Measurements from ENCODE around the gene MCTP2. TPM values are rescaled to one million over a fixed set of nuclear protein-coding genes. Genes with fewer than 3 reads are reported as not detected.

The MCTP2 gene
- total and polyA plus RNA-seq, 12 donors, result 0.24 to 8.3 (median 0.89) TPM

DNA sequence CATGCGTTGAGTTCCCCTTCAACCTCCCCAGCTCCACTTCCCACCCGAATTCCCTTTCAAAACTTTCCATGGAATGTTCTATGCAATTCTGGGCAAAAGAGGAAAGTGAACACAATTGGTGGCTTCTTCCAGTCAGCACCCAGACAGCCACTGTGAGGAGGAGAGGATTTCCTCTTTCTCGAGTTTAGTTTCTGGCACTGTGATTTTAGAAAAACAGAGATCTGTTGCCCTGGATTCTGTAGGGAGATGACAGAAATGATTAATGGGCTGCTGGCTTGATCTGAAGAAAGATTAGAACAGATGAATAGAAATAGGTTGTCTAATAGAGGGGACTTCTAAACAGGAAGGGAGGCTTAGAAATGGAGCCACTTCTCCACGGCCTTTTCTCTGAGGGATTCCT is 172.0 kb downstream of the MCTP2 start:
- Histone ChIP-seq H3K36me3 (peaks cover 0 to 38% (median 0%) of the 10 kb centered on the region in 9 donors), H3K27me3 (peaks cover 0 to 10% (median 4%) of the 10 kb centered on the region in 7 donors), H3K9me3 (no peaks in the 10 kb centered on the region), H3K27ac (no peak overlapping the region), H3K4me3 (no peak overlapping the region), H3K4me1 (peaks cover 0 to 13% (median 3%) of the 10 kb centered on the region in 9 donors)
- 43 to 53% methylated on average over 4 of the region's 4 CpGs for WGBS, 2 donors
- TF ChIP-seq, protein P1, sequence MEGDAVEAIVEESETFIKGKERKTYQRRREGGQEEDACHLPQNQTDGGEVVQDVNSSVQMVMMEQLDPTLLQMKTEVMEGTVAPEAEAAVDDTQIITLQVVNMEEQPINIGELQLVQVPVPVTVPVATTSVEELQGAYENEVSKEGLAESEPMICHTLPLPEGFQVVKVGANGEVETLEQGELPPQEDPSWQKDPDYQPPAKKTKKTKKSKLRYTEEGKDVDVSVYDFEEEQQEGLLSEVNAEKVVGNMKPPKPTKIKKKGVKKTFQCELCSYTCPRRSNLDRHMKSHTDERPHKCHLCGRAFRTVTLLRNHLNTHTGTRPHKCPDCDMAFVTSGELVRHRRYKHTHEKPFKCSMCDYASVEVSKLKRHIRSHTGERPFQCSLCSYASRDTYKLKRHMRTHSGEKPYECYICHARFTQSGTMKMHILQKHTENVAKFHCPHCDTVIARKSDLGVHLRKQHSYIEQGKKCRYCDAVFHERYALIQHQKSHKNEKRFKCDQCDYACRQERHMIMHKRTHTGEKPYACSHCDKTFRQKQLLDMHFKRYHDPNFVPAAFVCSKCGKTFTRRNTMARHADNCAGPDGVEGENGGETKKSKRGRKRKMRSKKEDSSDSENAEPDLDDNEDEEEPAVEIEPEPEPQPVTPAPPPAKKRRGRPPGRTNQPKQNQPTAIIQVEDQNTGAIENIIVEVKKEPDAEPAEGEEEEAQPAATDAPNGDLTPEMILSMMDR (IDR thresholded peaks at IDR 0.05), result no peak
- ATAC-seq, result peak in 1 of 8 donors; percentile 26
- intact Hi-C loops (cut with DNase I), result no loop called here
- no peak for DNase-seq

- peaks cover 0 to 45% (median 0%) of the 10 kb centered on the region in 9 donors for H3K36me3 ChIP-seq
- H3K27me3 ChIP-seq, result peaks cover 0 to 10% (median 5%) of the 10 kb centered on the region in 7 donors
- peaks cover 0 to 13% (median 3%) of the 10 kb centered on the region in 9 donors for H3K4me1 ChIP-seq
- no peak overlapping the region for H3K27ac ChIP-seq
- no peak overlapping the region for H3K4me3 ChIP-seq
- intact Hi-C loops (cut with DNase I), result no loop called here
- ATAC-seq, result no peak
- WGBS, 2 donors, result 68 to 74% methylated on average over 9 of the region's 9 CpGs
- H3K9me3 ChIP-seq, result no peaks in the 10 kb centered on the region
- TF ChIP-seq, protein P1 (IDR thresholded peaks at IDR 0.05), result no peak
- DNase-seq, result no peak
Measured at GRCh38 chr15:94404733-94405283, 173.4 kb downstream of the MCTP2 start.

- ATAC-seq (no peak), DNase-seq (no peak)
- Histone ChIP-seq H3K27me3 (peaks cover 0 to 23% (median 5%) of the 10 kb centered on the region in 7 donors), H3K4me1 (peaks cover 0 to 3% (median 0%) of the 10 kb centered on the region in 9 donors), H3K27ac (no peak overlapping the region), H3K36me3 (peaks cover 0 to 10% (median 0%) of the 10 kb centered on the region in 9 donors), H3K4me3 (no peak overlapping the region), H3K9me3 (no peaks in the 10 kb centered on the region)
- intact Hi-C loops (cut with DNase I), result loop anchor here in 1 of 10 donors (10.0 kb wide), 1 partner anchor 1924 kb away; the partner anchor contains the start of gene NR2F2
- WGBS, 2 donors, result 84 to 89% methylated on average over 5 of the region's 5 CpGs
- TF ChIP-seq, protein P1 (IDR thresholded peaks at IDR 0.05), result no peak
Measured at GRCh38 chr15:94411285-94411684, 179.9 kb downstream of the MCTP2 start.

GRCh38 chr15:94411846-94412245 is 180.5 kb downstream of the MCTP2 start:
- Histone ChIP-seq H3K9me3 (no peaks in the 10 kb centered on the region), H3K27ac (no peak overlapping the region), H3K4me1 (peaks cover 0 to 3% (median 0%) of the 10 kb centered on the region in 9 donors), H3K4me3 (no peak overlapping the region), H3K27me3 (peaks cover 0 to 26% (median 4%) of the 10 kb centered on the region in 7 donors), H3K36me3 (peaks cover 0 to 10% (median 0%) of the 10 kb centered on the region in 9 donors)
- TF ChIP-seq, protein P1 (IDR thresholded peaks at IDR 0.05), result no peak
- ATAC-seq, result no peak
- intact Hi-C loops (cut with DNase I), result loop anchor here in 1 of 10 donors (10.0 kb wide), 1 partner anchor 1923 kb away; the partner anchor contains the start of gene NR2F2
- DNase-seq, result no peak
- 96 to 97% methylated on average over 2 of the region's 2 CpGs for WGBS, 2 donors

All from heart right ventricle (tissue), 16 donors.